Raji (cell line): ENCODE measurements around the gene ING1.

Experiments
- POLR2A ChIP-seq: IDR thresholded peaks from 2 replicates; pipeline ENCODE4 v1.6.1; 2011; ENCODE audit warnings: low read depth, low read length, control low read depth; ENCODE audit not compliant: insufficient read depth

Gene ING1, protein sequence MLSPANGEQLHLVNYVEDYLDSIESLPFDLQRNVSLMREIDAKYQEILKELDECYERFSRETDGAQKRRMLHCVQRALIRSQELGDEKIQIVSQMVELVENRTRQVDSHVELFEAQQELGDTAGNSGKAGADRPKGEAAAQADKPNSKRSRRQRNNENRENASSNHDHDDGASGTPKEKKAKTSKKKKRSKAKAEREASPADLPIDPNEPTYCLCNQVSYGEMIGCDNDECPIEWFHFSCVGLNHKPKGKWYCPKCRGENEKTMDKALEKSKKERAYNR

DNA sequence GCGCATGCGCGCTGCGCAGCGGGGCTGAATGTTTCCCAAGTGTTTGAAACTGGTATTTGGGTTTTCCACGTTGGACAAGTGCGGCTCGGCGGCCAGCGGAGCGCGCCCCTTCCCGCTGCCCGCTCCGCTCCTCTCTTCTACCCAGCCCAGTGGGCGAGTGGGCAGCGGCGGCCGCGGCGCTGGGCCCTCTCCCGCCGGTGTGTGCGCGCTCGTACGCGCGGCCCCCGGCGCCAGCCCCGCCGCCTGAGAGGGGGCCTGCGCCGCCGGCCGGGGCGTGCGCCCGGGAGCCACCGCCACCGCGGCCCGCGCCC lies at the start of gene ING1:
Gene ING1, plus strand, starts transcription at position 59 of the 311 bp plus-strand sequence. CDS start 450 bp downstream, outside the sequence.
- TF ChIP-seq POLR2A = no peak

GRCh38 chr13:110664041-110664440 lies 49.5 kb upstream of the ING1 start:
- no peak for TF ChIP-seq POLR2A

DNA sequence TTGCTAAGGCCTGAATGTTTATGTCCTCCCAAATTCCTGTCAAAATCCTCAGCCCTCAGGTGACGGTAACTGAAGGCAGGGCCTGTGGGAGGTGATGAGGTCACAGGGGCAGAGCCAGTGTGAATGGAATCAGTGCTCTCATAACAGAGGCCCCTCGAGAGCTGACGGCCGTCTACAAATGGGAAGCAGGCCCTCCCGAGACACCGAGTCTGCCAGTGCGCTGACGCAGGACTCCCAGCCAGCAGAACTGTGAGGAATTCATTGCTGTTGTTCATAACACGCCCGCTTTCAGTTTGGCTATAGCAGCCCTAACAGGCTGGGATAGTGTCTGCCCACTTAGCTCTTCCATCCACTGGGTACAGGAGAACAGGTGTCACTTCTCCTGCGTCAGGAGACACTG lies 48.8 kb upstream of the ING1 start:
- no peak for TF ChIP-seq POLR2A

DNA sequence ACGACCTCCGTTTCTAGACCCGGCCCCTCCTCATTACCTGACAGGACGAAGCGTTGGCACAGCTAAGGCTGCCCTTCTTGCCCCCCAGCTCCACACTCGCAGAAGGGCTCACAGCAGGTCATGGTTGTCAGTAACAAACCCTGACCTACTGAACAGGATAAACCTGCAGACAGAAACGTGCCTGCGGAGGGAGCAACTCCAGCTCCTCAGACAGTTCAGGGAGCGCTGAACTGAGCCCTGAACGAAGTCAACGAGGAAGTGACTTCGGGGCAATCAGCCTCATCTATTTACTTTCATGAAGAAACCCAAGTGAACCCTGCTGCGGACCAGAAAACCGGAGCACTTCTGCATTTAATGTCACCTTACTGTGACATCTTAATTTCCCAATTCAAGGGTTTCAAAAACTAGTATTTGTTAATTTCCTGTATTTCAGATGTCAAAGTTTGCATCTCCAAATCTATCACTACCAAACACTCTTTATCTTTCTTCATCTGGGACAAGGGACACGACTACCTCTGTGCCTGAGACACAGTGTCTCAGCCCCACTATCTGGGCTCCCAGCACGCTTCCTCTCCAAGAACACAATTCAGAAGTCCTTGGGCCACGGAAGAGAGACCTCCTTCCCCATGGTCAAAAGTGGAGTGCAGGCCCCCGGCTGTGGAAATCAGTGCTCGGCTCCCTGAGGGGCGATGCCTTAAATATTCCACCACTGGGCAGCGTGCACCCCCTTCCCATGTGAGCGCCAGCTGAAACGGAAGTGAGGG lies 47.8 kb upstream of the ING1 start:
- TF ChIP-seq POLR2A = no peak

DNA sequence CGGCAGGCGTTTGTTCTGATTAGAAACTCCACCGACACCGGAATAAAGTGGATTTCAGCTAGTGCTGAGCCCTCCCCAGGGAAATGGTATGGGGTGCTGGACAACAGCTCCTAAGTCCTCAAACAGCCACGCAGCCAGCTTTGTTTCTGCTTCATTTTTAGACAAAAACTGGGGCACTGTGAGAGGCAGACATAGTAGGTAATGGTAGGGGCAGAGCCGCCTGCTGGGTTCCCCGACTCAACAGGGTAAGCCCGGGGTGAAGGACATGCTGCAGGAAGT lies 47.3 kb upstream of the ING1 start:
- TF ChIP-seq POLR2A = no peak

DNA sequence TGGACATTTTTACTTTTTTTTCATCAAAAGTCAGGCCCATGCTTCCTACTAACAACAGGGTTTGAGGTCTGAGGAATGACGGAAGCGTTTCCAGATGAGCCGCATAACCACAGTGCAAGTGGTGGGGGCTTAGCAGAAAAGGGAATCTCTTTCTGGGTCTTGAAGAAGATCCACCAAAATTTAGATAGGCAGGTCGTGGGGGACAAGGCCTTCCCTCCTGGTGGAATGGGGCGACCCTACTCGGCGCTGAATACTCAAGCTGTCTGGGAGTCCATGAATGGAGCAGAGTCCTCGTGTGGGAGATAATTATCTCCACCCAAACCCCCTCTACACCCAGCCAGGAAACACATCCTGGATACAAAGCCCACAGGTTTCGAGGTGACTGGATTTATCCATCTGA lies 44.5 kb upstream of the ING1 start:
- no peak for TF ChIP-seq POLR2A

- TF ChIP-seq POLR2A = no peak
Observed at GRCh38 chr13:110676595-110677587, 36.6 kb upstream of the ING1 start.

- TF ChIP-seq POLR2A = no peak
Observed at GRCh38 chr13:110677731-110678545, 35.6 kb upstream of the ING1 start.

GRCh38 chr13:110680852-110681251 lies 32.6 kb upstream of the ING1 start:
- TF ChIP-seq POLR2A = no peak

DNA sequence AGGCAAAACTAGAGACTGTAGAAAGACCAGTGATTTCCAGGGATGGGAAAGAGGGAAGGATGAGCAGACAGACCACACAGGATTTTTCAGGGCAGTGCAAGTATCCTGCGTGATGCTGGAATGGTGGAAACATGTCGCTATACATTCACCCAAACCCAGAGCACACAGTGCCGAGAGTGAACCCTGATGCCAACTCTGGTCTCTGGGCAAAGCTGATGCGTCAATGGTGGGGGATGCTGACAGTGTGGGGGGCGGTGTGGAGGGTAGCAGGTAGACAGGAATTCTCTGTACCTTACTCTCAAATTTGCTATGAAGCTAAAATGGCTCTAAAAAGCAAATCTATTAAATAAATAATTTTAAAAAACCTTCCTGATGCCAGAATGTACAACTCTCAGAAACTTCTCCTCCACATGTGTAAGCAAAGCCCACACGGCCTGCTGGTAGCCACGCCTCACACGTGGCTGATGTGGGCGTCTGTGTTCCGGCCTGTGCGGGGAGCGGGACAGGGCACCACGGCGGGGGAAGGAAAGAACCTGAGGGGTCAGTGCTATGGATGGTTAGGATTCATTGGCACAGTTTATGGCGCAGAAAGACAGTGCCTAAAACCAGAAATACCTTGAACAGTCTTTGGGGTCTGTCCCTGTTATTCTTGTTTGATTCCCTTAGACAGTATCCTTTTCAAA lies 31.5 kb upstream of the ING1 start:
- TF ChIP-seq POLR2A = no peak

DNA sequence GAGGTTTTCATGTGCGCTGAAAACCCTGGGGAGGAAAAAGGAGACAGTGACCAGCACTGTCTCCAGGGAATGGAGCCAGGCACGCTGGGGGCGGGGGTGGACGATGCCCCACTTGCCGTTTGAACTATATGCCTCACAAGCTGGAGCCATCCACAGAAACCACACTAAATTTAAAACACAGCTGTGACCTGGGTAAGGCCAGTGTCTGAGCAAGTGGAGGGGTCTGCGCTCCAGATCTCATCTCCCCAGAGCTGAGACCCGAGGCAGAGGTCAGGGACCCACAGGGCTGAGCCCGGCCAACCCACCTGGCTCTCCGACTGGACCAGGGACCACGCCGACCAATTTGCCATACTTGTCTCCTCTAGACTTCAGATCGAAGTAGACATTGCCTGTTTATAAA lies 30.8 kb upstream of the ING1 start:
- TF ChIP-seq POLR2A = no peak

GRCh38 chr13:110683203-110683883 lies 30.2 kb upstream of the ING1 start:
- no peak for TF ChIP-seq POLR2A

- TF ChIP-seq POLR2A = no peak
Observed at GRCh38 chr13:110683921-110684320, 29.6 kb upstream of the ING1 start.

DNA sequence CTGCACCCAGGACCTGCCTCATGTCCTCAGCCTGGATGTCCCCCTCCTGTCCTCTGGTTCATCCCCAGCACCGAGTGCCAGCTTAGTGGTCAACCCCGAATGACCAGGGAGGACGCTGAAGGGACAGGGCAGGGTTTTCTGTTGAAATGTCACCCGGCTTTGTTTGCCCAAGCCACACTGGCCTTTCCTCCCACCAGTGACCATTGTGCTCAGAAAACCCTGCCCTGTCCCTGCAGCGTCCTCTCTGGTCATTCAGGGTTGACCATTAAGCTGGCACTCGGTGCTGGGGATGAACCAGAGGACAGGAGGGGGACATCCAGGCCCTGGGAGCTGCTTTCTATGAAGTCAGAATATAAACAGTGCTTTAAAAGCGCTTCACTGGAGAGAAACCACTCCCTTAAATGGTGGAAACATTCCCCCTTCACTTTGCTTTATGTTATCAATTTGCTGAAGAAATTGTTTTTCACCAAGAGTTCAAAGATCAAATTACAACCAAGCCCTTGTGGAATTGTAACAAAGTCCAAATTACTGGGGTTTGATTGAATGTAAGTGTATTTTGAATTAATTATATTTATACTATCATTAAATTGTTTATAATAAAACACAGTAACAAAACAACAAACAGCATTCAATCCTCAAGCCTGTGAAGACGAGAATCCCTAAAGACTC lies 29.0 kb upstream of the ING1 start:
- TF ChIP-seq POLR2A = no peak
